HepG2 (cell line): ENCODE results near the gene NAPG. TPM values are rescaled to one million over a fixed set of nuclear protein-coding genes. Genes with fewer than 3 reads are reported as not detected.

ENCODE experiments used
- ARHGAP35 ChIP-seq: sonication (generic); formaldehyde crosslinking; IDR thresholded peaks from 2 replicates; pipeline ENCODE4 v1.9.0; 2022; ENCODE audit warnings: mild to moderate bottlenecking, inconsistent platforms, moderate library complexity, missing genetic modification reagents, borderline replicate concordance
- GRHL1 ChIP-seq: sonication (generic); formaldehyde crosslinking; conservative IDR thresholded peaks from 2 replicates; pipeline ENCODE4 v1.8.0; 2022; ENCODE audit warnings: missing genetic modification reagents
- HMGA1 ChIP-seq: sonication (generic); formaldehyde crosslinking; conservative IDR thresholded peaks from 2 replicates; pipeline ENCODE4 v1.4.0; 2020; ENCODE audit warnings: missing genetic modification reagents
- IKZF4 ChIP-seq: sonication (generic); formaldehyde crosslinking; IDR thresholded peaks from 2 replicates; pipeline ENCODE4 v1.5.1; 2020; ENCODE audit warnings: borderline replicate concordance, mild to moderate bottlenecking, low read depth, missing genetic modification reagents; ENCODE audit errors: not compliant biosample characterization
- RFX1 ChIP-seq: fragments of 450-650 bp; IDR thresholded peaks from 2 replicates; pipeline ENCODE4 v1.6.1; 2017
- RFX5 ChIP-seq: IDR thresholded peaks from 2 replicates; pipeline ENCODE4 v1.6.1; 2011; ENCODE audit warnings: low read depth, low read length, improper control_type of control experiment
- ZBTB40 ChIP-seq, 2 experiments: fragments of 450-650 bp in 1 of 2; sonication (generic) in 1 of 2; formaldehyde crosslinking in 1 of 2; IDR thresholded peaks; 2 replicates each; pipeline versions ENCODE4 v1.6.1 to v1.8.0; 2016 to 2022; ENCODE audit warnings: antibody characterized with exemption in 1 of 2, mild to moderate bottlenecking in 1 of 2, missing genetic modification reagents in 1 of 2
- ZC3H13 ChIP-seq: sonication (generic); formaldehyde crosslinking; IDR thresholded peaks from 2 replicates; pipeline ENCODE4 v1.8.1; 2023; ENCODE audit warnings: mild to moderate bottlenecking, missing genetic modification reagents, moderate library complexity
- ZFY ChIP-seq: sonication (generic); formaldehyde crosslinking; IDR thresholded peaks from 2 replicates; pipeline ENCODE4 v1.4.0; 2020; ENCODE audit warnings: missing genetic modification reagents
- ZNF446 ChIP-seq: sonication (generic); formaldehyde crosslinking; IDR thresholded peaks from 2 replicates; pipeline ENCODE4 v1.5.0; 2020; ENCODE audit warnings: mild to moderate bottlenecking, missing genetic modification reagents
- ZZZ3 ChIP-seq: sonication (generic); formaldehyde crosslinking; IDR thresholded peaks from 2 replicates; pipeline ENCODE4 v1.4.0; 2020; ENCODE audit warnings: missing genetic modification reagents, mild to moderate bottlenecking, borderline replicate concordance
- polyA plus RNA-seq, 8 experiments: library from polyadenylated mRNA; depleted of rRNA in 3 of 8; stranded (reverse) in 7 of 8; unstranded in 1 of 8; fragments of >200 nt; fragmentation: Illumina TruSeq in 4 of 8; extraction: Trizol in 4 of 8; gene quantifications; 2 replicates each; pipeline versions ENCODE4 v1.2.1 to v1.2.3, GENCODE V29; 2011 to 2016; ENCODE audit warnings: low read depth in 4 of 8, missing spikeins in 1 of 8, mixed read lengths in 1 of 8; ENCODE audit not compliant: insufficient read depth in 1 of 8
- total RNA-seq, 5 experiments: library from RNA; depleted of rRNA; stranded (reverse); fragments of >200 nt; fragmentation: Illumina TruSeq; extraction: Trizol; gene quantifications; 2 replicates each; pipeline ENCODE4 v1.2.3, GENCODE V29; 2016; ENCODE audit warnings: low read depth in 1 of 5
- TF ChIP-seq, protein P1 (sequence below): sonication (generic); formaldehyde crosslinking; IDR thresholded peaks from 2 replicates; pipeline ENCODE4 v1.8.0; 2022; ENCODE audit warnings: mild to moderate bottlenecking, missing genetic modification reagents, moderate library complexity
- TF ChIP-seq, protein P2 (sequence below): sonication (generic); formaldehyde crosslinking; IDR thresholded peaks from 2 replicates; pipeline ENCODE4 v1.9.0; 2021; ENCODE audit warnings: missing genetic modification reagents, borderline replicate concordance

Gene NAPG
- total and polyA plus RNA-seq, 2 of the 13 experiments (the other 11 are each of a cell fraction or from before 2014, with no cell fraction given), result 19.8 to 34.4 TPM

- no peak for TF ChIP-seq ZBTB40 (IDR thresholded peaks at IDR 0.05)
- TF ChIP-seq ZBTB40 (CRISPR knock-in tag; IDR thresholded peaks at IDR 0.05), result peak; percentile 54
- TF ChIP-seq IKZF4 (CRISPR knock-in tag), result no peak
- TF ChIP-seq ZZZ3 (CRISPR knock-in tag), result peak; percentile 86
- TF ChIP-seq, protein P1, sequence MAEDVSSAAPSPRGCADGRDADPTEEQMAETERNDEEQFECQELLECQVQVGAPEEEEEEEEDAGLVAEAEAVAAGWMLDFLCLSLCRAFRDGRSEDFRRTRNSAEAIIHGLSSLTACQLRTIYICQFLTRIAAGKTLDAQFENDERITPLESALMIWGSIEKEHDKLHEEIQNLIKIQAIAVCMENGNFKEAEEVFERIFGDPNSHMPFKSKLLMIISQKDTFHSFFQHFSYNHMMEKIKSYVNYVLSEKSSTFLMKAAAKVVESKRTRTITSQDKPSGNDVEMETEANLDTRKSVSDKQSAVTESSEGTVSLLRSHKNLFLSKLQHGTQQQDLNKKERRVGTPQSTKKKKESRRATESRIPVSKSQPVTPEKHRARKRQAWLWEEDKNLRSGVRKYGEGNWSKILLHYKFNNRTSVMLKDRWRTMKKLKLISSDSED (CRISPR knock-in tag), result no peak
- no peak for TF ChIP-seq HMGA1 (CRISPR knock-in tag)
- TF ChIP-seq, protein P2, sequence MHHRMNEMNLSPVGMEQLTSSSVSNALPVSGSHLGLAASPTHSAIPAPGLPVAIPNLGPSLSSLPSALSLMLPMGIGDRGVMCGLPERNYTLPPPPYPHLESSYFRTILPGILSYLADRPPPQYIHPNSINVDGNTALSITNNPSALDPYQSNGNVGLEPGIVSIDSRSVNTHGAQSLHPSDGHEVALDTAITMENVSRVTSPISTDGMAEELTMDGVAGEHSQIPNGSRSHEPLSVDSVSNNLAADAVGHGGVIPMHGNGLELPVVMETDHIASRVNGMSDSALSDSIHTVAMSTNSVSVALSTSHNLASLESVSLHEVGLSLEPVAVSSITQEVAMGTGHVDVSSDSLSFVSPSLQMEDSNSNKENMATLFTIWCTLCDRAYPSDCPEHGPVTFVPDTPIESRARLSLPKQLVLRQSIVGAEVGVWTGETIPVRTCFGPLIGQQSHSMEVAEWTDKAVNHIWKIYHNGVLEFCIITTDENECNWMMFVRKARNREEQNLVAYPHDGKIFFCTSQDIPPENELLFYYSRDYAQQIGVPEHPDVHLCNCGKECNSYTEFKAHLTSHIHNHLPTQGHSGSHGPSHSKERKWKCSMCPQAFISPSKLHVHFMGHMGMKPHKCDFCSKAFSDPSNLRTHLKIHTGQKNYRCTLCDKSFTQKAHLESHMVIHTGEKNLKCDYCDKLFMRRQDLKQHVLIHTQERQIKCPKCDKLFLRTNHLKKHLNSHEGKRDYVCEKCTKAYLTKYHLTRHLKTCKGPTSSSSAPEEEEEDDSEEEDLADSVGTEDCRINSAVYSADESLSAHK (CRISPR knock-in tag), result no peak
- TF ChIP-seq ARHGAP35, result no peak
- no peak for TF ChIP-seq GRHL1
- no peak for TF ChIP-seq RFX1
- no peak for TF ChIP-seq ZNF446
- peak; percentile 63; the same call in 1 of the 2 replicates for TF ChIP-seq ZFY
- TF ChIP-seq RFX5, result no peak
- peak; percentile 47; the same call in 1 of the 2 replicates for TF ChIP-seq ZC3H13
Observed at GRCh38 chr18:10525697-10526560, at the start of gene NAPG (continued).
